Inferior parietal cortex (tissue), 1 donor: ENCODE data around the gene TPH2.

Experiments used
- DNase-seq: peaks from one replicate; pipeline ENCODE4 v3.0.0-alpha.2; 2016; ENCODE audit errors: extremely low spot score

The TPH2 gene

DNA sequence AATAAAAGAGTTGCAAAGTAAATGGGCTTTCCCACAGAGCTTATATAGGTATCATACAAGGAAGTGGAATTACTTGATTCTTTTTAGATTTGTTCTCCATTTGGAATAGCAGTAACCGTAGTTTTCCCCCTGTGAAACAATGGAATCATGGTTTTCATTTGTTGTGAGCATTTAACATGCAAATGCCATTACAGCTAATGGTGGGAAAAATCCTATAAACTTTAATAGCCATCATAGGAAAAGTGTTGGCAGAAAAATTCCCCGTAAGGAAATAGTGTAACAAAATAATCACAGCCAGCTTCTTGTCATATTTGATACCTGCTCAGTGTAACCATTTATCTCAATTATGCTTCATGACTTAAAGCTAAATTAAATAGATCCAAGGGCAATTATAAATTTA, 95.3 kb downstream of the TPH2 start:
- no peak for DNase-seq

DNA sequence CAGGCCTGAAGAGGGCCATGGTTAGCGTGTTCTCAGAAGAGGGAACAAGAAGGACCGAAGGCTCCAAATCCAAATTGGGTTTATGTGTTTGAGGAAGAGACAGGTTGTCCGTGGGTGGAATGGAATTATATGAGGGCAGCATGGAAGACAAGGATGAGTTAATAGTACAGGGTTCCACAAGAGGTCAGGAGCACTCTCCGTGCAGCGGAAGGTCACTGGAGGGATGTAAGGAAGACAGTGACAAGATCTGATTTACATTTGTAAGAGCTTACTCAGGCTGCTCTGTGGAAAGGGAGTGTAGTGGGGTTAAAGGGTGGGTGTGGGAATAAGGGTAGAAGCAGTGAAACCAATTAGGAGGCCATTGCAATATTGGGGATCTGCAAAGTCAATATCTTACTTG, 97.0 kb downstream of the TPH2 start:
- DNase-seq = no peak

DNA sequence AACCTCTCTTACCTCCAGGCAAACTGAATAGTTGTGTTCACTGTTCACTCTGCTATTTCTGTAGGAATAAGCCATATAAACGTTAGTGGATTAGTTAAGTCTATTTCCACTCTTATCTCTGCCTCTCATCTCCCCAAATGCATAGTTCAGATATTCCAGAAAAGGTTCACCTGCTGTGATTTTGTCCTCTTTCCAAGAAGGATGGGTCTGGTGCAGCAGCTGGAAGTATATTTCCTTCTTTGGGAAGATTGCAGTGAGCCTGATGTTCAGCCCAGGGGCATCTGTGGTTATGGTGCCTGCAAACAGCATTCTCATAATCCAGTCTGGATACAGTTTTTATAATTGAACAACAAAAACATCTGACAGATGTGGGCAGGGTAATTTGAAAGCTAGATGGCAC, 97.7 kb downstream of the TPH2 start:
- DNase-seq = no peak

DNA sequence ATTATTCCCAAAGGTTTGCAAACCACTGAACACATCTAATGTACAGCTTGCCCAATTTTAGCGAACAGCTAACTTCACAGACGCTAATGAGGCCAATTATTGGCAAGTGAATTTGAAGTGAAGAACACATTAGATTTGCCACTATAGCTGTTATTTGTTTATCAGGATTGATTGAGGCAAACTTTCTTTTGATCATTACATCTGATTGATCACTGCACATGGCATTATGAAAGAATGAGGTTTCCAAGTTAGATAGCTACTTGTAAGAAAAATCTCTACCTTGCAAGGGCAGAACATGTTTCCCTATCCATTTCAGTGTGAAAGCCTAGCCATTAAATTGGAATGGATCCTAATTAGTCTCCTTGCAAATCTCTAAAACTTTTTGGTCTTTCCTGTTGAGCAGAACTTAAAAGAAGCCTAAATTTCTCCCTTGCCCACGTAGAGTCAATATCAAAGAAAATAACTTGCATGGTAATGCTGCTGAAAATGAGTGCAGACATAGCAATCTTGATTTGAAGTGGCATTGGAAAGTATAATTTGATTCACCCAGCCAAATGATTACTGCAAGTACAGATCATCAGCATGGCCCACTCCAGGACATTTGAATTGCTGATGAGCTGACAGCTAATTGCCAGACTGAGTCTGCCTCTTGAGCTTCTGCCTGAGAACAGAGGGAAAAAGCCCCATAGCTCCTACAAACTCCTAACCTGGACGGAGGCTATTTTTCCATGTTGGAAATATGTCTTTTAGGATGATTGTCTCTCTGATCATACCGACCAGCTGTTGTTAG, 98.6 kb downstream of the TPH2 start:
- no peak for DNase-seq

DNA sequence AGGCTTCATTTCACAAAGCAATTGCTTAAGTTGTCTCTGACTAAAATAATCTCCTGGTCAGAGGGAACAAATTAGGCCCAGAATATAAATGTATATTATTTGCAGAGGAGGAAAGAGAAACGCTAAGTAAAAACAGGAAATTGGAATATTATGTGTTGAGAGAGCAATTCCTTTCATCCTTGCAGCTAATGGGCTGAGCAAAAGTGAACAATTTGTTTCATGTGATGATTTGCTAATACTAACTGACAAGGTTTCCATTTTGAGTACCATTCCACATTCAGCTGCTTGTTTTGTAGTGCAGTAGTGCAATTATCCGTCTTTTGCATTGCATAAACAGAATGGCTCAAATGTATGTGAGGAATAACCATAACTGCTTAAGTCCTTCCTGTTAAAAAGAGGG, 103.2 kb downstream of the TPH2 start:
- no peak for DNase-seq

DNA sequence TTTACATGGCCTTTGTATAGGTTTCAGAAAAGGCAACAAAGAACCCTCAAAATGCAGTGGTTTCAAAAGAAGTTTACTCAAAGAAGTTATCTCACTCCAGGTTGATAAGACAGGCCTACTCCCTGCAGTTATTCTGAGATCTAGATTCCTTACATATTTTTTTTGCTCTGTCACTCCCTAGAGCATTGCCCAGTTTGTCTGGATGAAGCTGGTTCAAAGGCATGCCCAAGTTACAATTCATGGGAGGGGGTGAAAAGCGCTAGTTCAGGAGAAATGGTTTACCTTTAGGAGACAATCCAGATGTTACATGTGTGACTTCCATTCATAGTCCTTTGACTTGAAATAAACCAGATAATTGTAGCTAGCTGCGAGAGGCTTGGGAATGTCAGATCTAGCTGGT, 115.0 kb downstream of the TPH2 start:
- no peak for DNase-seq

DNA sequence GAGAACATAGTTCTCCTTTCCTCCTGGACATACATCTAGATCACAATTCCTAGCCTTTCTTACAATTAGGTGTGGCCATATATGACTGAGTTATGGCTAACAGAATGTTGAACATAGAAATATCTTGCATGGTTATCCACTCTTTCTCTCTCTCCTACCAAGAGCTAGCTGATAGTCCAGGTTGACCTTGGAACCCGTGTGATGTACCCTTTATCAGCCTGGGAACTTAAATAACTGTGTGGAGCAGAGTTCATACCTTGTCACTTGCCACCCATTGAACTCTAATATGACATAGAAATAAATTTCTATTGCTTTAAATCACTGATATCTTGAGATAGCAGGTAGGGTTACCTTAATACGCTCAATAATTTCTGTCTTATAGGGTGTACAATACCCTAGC, 115.9 kb downstream of the TPH2 start:
- no peak for DNase-seq

DNA sequence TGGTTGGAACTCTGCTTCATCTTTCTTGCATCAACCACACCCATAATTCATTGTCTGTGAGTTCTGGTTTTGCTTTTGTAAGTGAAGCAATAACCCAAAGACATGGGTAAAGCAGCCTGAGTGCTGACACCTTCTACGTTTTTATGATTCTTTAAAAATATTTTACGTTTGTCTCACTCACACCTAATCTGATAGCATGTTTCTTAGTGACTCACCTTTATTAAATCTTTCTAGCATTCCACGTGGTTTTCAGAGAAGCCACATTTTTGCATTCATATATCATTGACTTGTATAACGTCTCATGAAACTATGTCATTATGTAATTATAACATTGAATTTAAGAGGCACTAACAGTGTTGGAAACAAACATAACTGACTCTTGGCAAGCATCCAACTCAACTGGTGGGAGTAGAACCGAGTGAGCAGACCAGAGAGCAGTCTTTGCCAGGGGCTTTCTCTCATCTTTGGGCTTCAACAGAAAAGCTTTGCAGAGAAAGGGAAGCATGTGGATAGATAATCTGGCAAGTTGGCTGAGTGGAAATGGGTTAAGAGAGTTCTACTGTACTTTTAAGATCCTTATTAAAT, 118.8 kb downstream of the TPH2 start:
- DNase-seq = no peak

DNA sequence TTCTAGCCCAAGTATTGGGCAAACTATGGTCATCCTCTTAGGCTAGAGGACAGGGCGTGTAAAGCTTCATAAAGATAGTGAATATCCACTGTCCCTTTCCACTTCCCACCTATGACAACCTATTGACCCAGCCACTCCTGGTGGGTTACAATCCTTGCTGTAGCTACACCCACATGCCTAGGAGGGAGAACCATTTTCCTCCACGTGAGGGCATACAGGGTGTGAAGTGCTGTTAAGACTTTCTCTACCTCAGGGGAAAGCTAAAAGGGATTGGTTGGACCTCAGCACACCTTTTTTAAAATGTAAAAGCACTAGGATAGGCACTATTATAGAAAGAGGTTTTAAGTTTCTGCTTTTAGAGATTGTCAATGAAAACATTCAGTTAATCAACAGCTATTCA, 124.4 kb downstream of the TPH2 start:
- no peak for DNase-seq

DNA sequence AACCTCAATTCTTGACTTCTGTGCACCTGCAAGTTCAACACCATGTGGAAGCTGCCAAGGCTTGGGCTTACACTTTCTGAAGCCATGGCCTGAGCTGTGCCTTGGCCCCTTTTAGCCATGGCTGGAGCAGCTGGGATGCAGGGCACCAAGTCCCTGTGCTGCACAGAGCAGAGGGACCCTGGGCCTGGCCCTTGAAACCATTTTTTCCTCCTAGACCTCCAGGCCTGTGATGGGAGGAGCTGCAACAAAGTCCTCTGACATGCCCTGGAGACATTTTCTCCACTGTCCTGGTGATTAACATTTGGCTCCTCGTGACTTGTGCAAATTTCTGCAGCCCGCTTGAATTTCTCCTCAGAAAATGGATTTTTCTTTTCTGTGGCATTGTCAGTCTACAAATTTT, 132.4 kb downstream of the TPH2 start:
- DNase-seq = no peak

DNA sequence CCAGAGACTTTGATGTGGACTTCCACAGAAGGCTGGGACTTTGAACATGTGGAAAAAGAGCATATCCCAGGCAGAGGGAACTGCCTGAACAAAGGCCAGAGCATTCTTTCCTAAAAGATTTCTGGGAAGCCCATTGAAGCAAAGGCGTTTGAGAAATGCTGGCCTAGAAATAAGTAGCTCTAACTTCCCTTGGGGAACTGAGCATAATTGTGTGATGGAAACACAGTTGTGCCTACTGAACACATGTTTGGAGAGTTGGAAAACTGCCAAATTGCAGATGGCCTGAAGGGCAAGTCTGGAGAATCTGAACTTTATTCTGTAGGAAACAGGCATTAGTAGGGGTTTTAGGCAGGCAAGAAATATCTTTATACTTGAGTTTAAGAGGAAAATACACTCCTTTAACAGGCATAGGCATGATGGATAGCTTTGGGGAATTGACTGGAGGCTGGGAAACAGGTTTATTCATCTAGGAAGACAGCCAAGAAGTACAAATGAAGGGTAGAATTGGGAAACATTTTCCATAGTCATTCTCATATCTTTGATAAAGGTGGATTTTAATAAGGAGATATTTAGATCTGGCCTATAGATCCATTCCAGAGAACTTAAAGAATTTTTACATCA, 134.1 kb downstream of the TPH2 start:
- no peak for DNase-seq

DNA sequence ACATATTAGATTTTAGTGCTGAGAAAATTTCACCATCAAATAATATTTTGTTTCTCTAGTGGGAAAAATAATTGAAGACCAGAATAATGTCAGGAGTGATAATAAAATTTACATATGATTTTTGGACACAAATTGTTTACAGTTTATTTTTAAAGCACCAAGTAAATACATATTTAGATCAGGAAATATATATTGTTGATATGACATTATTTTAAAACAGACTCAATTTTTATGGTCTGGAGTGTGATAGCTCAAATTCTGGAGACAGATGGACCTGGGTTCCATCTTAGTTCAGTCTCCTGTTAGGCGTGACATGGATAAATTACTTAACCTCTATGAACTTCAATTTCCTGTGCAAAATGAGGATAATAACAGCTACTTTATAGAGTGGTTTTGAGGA, 135.4 kb downstream of the TPH2 start:
- no peak for DNase-seq

DNA sequence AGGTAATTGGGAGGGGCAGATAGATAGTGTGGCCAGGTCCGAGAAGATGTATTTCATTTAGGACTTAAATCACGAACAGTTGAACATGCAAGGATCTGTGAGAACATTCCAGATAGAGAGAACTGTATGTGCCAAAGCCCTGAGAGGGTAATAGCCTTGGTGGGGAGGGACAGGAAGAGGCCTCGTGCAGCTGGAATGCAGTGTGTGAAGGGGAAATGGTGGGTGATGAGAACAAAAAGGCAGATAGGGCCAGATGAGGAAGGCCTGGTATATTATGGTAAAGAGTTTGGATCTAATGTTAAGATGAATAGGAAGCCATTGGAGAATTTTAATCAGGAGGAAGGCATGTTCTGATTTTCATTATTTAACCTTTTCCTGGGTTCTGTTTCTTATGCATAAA, 136.3 kb downstream of the TPH2 start:
- no peak for DNase-seq

DNA sequence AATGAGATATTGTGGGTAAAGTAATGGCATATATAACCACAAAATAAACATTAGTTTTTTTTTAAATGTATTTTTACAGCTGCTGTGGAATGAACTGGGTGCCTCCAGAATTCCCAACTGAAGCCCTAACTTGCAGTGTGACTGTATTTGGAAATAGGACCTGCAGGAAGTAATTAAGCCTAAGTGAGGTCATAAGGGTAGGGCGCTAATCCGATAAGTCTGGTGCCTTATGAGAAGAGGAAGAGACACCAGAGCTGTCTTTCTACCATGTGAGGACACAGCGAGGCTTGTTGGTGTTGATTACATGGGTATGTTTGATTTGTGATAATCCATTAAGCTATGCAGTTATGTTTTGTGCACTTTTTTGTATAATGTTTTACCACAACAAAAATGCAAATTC, 136.8 kb downstream of the TPH2 start:
- no peak for DNase-seq

DNA sequence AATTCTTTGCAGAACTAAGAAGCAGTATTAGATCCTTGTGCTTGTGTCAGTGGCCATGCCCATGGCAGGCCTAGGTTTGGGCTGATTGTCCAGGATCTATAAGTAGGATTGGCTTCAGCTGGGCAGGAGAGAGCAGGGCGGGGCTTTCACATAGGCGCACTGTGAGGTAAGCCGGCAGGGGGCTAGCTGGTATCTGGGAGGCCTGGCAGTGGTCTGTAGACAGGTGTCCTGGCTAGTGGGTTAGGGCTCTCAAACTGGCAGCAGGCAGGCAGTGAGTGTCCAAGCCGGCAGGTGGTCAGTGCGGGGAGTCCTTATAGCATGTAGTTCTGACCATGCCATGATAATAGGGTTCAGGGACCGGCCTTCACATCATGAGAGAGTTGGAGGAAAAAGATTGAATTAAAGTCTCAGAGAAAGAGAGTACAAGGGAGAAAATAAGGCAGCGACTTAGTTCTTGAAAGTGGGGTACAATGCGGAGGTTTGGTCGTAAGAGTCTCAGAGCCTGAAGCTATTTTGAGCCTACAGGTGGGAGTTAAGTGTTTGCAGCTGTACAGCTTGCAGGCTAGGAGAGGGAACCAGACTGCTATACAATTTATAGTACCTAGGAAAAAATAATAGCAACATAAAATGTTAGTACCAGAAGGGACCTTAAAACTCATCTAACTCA, 137.4 kb downstream of the TPH2 start:
- DNase-seq = no peak

DNA sequence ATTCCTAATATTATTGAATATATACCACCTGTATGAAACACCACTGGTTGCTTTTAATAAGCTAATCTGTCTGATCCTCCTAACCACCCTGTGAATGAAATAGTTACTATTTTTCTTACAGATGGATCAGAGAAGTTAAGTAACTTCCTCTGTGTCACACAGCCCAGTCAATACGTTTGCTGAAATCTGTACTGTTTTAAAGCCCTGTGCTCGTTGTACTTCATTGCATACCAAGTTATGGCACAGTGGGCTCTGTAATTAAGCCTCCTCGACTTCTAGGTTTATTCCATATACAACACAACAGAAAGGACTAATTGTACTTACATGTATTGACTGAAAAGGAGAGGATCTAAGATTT, 137.9 kb downstream of the TPH2 start:
- DNase-seq = no peak

DNA sequence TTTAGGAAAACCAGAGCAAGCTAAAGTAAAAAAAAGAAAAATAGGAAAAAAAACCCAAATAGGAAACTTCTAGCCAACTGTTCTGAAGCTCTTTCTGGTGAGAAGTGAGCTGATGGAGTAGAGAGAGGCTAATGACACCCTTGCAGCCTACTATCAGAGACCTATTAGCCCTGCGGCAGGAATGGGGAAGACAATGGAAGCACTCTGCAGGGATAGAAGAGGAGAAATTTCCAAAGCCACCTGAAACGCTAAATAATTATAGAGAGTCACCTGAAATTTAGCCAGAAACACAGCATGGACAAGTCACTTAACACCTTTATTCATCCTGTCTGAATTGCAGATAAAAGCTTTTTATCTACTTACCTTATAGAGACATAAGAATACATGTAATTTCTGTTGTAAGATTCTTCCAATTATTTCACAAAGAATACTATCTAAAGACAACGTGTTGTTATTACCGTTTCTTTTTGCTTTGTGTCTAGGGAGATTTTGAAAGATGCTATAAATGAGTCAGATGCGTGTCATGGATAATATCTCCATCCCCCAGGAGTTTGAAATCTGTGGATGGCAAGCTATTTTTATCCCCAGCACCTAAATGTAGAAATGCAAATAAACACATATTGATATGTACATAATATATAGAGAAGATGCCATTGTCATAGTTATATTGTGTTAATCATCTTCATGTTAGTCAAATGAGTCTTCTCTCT, 138.6 kb downstream of the TPH2 start:
- DNase-seq = no peak

DNA sequence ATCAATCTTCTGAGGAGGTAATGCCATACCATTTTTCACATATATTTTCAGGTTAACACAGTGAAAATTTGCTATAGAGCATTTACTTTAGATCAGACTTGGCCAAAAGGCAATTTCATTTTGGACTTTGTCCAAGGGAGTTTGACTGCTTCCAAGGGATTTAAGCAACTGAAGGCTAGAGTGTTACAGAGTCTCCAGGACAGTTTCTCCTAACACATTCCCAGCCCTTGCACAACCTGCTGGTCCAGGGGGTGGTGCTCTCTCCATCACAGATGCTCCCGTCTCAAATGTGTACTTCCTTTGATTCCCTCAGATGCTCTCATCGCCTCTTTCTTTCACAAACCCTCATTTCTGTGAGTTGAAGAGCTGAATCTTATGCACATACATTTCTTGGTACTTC, 143.1 kb downstream of the TPH2 start:
- DNase-seq = peak; percentile 37
